C1 segment of cervical spinal cord (tissue), 14 donors: ENCODE results near the gene CLEC18B.
A peak's percentile ranks its signal among the peaks of the same experiment; 100 is the strongest.

Source experiments
- DNase-seq, 14 donors: peaks; one replicate each; lab custom pipeline; 2025; lab: John Stamatoyannopoulos, UW

CLEC18B gene

DNA sequence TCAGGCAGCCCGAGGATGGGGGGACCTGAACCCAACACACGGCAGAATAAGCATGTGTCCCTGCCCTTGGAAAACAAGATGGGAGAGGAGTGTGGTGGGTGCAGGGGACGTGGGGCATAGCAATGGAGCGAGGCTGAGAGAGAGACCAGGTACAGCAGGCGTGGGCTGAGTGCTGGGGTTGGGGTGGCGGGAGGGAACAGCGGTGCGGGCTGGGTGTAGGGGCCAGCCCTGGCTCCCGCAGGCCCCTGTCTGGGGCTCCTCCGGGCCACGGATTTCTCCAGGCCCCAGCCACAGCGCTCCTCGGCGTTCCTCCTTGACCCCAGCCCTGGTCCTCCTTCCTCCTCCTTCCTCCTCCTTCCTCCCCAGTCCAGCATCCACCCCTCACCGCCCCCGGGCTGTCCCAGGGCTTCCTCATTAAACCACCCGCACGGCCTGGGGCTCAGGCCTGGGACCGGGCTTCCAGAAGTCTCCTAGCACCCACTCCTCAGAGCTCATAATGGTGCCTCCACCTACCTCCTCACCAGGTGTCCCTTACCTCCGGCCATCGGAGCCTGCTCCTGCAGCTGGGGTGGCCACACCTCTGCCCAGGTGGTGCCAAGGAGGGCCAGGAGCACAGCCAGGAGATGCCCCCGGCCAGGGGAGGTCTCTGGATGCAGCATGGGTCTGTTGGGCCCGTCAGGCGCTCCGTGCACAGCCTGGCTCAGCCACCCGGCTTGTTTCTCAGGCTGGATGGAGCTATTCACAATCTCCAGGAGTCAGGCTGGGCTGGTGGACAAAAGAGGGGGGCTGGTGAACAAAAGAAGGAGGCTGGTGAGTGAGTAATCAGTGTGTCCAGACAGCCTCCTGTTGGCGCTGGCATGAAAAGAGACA is at the start of gene CLEC18B:
CLEC18B (minus strand) TSS at position 867 of the 870 bp plus-strand sequence; CDS start at position 659, 208 bp downstream.
- DNase-seq, result peak in 3 of 14 donors; percentile 28 to 59 (median 33)

DNA sequence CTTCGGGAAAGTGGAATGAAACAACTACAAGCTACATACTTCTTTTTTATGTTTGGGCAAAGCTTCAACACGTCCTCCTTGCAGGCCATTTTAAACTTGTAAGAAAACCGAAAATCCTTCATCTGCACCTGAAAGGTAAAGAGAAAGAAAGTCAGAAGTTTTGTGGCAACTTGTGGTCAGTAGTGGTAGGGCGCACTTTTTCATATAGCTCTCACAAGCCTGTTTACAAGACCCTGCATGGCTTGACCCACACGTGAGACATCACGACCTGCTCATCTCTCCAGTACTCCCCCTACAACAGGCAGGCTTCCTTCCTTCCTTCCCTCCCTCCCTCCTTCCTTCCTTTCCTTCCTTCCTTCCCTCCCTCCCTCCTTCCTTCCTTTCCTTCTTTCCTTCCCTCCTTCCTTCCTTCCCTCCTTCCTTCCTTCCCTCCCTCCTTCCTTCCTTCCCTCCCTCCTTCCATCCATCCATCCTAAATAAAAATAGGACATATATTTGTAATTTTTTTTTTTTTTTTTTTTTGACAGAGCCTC is 48.7 kb upstream of the CLEC18B start:
- no peak for DNase-seq

DNA sequence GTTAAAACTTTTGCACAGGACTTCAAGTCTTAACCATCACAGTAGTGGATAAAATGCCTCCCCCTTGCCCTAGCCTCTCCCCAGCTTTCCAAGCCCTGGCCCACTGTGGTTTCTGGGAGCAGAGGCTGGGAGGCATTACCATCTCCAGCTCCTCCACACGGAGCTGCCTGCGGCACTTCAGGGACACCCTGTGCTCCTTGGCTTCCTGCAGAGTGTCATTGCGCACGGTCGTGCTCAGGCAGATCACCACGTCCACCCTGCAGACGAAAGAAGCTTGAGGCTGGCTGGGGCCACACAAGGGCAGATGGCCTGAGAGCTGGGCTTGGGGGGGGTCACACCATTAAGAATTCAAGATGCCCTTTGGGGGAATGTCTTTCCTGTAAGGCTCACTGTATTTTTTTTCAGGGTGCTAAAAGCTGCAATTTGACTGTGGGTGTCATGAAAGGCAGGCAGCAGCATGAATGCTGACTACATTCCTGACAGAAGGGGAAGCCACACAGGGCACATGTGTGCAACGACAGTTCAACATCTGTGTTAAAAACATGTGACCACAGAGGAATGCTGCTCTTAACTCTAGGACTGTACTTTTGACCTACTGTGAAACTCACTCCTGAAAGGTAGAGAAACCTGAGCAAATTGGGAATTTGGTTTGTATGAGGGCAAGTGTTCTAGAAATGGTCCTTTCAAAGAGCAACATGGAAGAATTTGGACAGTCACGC is 47.7 kb upstream of the CLEC18B start:
- no peak for DNase-seq

DNA sequence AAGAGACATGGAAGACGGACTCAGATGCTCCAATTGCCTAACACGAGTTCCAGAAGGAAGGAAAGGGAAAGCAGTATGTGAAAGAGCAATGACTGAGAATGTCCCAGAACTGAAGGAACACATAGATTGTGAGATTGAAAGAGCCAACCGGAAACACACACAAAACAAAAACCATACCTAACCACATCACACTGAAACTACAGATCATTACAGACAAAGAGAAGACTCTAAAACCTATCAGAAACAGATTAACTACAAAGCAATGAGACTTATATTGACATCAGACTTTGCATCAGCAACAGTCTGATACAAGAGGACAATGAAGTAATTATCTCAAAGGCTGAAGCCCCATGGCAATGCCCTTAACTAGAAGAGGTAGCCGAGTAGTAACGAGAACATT is 45.6 kb upstream of the CLEC18B start:
- no peak for DNase-seq

DNA sequence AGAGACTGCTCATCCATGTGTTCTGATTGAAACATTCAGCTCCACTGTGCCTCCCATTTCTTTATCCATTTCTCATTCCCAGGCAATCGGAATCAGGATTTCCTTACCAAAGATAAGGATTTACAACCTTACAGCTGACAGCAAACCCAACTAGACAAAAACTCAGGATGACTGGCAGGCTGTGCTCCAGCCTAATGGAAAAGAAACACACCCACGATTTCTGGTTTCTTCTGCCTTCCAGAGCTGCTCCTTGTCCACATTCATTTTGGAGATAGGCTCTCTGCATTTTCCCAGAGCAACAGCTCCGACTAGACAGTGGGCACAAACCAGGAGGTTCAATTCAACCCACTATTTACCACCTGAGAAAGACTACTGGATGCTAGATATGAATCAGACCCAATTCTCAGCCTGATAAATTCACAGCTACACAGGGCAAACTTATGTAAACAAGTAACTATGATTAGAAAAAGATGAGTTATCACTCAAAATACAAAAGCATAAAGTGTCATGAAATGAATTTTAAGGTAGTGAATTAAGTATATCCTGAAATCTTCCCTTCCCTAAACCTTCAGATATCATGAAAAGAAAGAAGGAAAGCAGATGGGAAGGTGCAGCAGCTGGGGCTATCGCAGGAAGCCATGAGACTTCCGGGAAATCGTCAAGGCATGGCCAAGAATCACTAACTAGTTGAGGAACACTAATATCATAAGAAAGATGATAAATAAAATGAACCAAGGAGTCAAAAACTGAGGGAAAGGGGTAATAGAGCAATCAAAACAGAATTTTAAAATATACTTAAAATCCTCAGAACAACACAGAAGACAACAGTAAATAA is 44.8 kb upstream of the CLEC18B start:
- no peak for DNase-seq

DNA sequence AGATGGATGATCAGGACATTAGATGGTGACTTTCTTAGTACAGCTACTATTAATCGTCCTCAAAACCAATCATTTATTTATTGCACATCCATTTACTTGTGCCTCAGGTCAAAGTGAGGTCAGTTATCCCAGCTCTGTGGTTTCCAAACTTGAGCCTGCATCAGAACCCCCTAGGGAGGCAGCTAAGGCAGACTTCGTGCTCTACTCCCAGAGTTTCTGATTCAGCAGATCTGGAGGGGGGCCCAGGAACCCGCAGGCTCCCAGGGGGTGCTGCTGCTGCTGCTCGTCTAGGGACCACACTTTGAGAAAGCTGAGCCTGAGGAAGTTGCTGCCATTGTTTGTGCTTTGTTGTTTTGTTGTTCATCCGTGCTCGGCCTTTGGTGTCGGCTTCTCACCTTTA is 44.0 kb upstream of the CLEC18B start:
- DNase-seq, result no peak

DNA sequence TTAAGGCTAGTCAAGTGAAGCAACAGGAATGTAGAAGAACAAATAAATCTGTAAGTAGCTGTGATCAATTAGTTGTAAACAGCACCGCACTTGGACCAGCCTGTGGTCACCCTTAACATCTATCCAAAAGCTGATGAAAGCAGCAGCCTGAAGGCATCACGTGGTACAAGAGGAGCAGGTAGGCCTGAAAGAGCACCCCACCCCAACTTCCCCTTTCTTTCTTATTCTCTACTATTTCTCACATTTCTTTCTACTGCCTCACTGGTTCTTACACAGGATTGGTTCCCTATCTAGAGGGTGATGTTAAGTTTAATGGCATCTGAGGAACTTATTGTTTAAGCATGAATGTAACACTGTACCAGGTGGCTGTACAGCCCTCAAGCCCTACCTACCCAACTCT is 42.6 kb upstream of the CLEC18B start:
- DNase-seq, result no peak

DNA sequence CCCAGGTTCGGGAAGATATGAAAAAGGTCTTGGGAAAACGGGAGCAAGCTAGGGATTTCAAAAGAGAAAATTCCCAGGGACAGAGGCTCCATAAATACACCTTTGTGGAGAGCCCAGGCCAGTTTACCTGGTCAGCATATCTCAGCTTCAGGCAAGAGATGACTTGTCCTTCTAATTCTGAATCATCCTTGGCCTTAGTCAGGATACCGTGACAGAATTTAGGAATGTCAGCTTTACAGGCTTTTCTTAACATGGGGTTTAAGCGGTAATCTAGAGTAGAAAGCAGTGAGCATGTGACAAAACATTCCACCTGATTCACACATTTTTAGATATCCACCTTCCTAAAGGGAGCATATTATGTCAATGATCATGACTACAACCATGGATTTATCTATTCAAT is 41.1 kb upstream of the CLEC18B start:
- DNase-seq, result no peak

DNA sequence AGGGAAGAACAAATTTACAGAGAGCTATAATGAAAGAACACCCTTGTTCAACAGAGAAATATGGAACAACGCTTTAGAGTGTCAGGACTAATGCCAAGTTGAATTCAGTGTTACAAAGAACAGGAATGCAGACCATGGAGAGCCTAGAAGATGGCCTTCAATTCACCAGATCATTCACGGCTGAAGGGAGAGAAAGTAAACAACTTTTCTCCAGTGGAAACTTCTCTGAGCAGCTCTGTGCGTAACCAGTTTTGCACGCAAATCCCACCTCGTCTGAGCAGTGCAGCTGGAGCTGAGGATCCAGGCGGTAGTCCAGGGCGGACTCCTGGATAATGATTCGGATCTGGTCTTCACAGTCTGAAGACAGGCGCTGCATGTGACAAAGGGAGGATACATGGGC is 40.5 kb upstream of the CLEC18B start:
- no peak for DNase-seq

DNA sequence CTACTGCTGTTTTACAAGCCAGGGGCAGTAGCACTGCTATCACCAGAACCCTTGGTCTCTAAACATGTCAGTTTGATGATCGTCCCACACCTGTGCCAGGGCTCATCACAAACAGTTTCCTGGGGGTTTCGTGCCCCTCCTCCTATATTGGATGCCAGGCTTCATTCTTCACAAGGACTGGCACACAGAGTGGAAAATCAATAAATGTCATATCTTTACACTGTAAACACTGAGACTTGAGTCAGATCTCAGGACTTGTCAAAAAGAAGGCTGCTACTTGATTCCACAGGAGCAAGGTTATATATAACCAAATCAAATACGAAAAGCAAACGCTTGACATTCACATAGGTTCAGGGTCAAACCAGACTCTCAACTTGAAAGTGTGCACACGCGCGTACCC is 39.3 kb upstream of the CLEC18B start:
- no peak for DNase-seq

DNA sequence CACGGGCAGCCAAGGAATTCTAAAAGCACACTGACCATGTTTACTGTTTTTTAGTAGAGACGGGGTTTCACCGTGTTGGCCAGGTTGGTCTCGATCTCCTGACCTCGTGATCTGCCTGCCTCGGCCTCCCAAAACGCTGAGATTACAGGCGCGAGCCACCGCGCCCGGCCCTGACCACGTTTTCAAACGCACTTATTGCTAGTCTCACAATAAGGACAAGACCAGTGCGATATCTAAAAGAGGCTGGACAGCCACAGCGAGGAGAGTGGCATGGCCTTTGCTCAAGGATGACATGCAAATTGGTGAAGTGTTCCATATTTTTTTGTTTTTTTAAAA is 35.0 kb upstream of the CLEC18B start:
- DNase-seq, result no peak

DNA sequence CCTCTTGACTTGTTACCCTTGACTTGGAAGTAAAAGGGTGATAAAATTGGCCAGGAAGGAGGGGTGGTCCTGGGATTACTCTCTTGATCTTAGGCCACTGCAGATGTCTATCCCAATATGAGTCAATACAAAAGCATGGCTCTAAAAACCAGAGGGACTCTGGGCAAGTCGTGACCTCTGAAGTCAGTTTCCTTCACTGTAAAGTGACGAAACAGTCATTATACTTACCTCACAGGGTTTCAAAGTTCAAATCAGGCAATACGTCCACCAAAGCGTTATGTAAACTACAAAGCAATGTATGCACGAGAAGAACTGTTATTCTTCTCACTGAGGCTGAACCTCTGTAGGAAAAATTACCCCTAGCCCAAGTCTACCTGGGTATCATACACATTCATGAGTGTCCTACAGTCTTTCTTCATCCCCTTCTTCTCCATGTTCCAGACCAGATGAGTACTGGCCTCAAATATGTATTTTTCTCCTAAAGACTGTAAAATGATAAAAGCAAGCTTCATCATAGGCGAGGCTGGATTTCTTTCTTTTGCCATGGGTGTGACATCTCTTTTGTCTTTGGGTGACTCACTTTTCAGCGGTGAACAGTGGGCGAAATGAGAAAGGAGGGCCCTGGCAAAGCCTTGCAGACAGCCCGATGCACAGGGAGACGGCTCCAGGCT is 34.5 kb upstream of the CLEC18B start:
- no peak for DNase-seq

DNA sequence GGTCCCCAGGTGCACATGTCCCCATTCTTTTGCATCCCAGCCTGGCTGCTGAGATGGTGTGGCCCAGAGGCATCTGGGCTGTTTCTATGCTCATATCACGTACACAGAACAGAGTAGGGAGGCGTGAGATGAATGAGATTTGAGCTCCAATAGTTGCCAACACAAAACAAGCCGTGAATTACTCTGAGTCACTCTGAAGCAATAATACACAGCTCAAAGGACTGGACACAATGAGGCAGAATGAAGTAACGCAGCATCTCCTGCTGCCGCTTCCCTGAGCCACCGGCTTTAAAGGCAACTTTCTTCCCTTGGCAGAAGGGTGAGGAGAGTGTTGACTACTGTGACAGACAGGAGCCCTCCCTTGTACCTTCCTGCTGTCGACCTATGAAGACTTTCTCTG is 33.9 kb upstream of the CLEC18B start:
- DNase-seq, result no peak

DNA sequence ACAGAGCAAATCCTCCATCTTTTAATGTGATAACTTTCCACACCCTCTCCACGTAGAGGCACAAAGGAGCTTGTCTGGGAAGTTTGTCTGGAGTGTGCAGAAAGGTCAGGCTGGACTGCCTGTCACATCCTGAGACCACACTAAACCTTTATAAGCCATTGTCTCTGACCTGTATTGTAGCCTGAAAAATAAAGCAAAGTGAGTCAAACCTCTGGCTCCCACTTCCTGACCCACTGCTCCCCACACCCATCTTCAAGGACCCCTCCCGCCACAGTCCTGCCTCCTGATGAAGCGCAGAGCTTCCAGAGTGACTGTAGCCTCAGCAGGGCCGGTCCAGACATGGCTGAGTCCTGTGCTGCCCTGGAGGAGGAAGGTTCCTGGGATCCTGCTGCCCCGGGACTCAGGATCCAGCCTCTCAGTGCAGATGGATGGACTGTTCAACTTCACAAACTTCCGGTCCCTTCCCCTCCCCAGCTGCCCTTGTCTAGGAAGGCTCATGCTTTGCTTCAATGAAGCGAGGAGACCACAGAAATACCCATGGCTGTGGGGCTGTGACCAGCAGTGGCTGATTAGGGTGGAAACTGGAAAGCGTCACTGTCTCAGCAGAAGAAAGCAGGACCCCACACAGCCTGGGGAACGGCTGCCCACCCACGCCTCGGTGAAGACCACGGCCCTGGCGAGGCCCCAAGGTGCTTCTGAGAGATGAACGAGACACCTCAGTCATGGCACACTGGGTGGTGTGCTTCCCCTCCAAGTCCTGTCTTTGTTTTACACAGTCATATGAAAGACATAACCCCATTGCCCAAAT is 30.9 kb upstream of the CLEC18B start:
- no peak for DNase-seq

DNA sequence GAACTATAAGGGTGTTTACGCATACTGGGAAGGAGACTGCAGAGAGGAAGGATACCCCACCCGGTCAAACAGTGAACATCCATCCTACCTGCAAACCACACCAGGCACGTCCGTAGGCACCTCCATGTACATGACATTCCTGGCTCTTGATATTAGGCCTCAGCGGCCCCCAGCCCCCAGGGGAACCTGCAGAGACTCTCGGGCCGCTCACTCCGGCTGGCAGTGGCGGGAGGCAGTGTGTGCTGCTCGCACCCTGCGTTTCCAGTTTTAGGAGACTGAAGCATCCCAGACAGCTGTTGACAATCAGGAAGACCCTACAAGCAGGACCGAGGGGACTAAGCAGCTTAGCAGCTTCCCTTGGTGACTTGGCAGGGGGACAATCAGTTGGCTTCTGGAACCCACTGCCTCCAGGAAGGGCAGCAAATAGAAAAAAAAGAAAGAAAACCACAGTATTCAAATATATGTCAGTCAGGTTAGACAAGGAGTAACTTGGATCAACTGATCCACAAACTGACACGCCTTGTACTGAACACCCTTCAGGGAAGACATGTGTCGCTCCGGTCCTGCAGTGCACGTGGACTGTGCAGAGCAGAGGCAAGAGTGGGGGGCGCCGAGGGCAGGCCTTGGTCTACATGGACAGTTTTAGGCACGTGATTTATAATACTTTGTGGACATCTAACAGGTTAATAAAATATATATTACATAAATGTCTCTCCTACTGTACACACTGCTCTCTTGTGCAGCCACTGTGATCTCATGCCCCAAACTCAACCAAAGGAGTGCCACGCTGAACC is 29.9 kb upstream of the CLEC18B start:
- no peak for DNase-seq

DNA sequence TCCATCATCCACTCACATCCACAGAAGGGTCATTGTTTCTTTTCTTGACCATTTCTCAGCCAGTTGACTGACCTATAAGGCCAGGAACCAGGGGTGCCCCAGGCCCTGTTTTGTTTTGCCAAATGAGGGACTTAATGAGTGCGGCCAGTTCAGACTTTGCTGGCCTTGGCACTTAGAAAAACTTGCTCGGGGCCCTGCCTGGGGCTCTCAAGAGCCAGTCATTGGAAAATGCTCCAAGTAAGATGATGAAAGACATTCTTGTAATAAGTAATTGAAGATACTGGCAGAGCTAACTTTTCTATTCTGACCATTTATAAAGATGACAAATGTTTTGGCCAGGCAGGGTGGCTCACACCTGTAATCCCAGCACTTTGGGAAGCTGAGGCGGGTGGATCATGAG is 29.0 kb upstream of the CLEC18B start:
- no peak for DNase-seq

DNA sequence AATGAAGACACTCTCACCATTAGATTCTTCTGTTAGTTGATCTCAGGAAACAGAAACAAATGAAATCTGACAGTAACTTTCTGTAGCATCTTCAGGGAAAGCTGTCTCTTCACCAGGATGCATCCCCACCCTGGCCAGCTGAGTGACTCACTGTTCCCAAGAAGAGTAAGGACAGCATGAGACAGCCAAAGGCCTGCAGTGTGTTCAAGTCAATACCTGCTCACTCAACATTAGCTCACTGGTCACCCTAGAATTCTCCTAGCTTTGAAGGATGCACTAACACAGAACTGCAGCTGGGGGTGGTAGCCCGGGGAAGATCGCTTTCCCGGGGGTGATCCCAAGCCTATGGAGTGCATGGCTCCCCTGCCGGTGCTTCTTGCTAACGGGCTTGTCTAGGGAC is 28.2 kb upstream of the CLEC18B start:
- no peak for DNase-seq

DNA sequence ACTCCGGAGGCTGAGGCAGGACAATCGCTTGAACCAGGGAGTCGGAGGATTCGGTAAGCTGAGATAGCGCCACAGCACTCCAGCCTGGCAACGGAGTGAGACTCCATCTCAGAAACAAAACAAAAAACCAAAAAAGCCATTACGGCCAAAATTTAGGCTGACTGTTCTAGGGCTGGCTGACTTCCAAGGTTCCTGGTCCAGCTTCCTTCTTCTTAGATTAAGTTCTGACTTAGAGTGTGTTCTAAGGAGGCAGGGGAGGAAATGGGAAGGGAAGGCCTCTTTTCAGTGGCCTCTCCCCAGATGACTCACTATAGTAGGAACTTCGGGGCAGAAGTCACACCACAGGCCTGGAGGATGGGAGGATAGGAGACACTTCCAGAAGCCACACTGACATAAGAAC is 27.7 kb upstream of the CLEC18B start:
- DNase-seq, result peak in 4 of 14 donors; percentile 3 to 37 (median 4)

DNA sequence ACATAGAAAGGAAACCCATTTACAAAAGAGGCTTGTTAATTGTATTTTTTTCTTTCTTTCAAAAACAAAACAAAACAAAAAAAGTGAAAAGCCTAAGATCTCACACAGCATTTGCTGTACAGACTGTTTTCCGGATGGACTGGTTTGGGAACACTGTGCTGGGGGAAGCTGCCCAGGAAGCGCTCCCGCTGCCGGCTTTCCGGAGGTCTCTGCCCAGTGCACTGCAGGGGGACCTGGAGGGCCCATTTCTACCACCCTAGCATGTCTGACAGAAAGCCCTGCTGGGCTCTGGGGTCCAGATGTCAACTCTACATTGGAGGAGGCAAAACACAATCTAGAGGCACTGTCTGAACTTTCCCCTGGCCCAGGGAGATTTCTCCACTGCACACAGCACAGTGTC is 26.3 kb upstream of the CLEC18B start:
- peak in 1 of 14 donors; percentile 4 for DNase-seq

DNA sequence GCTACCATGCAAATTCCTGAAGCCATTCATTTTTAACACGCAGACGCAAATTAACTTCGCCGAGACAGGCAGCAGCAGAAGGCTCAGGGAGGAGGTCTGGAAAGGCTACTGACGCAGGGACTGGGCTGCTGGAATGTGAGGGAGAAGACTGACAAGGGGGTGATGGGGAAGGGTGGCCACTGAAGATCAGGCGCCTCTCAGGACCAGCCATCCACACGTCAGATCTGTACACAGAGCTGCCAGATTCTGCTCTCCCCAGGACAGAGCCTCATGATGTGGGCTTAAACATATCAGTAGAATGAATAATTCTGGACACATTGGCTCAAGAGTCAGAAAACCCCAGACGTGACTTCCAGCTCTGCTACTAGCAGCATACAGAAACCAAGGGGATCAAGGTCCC is 25.6 kb upstream of the CLEC18B start:
- no peak for DNase-seq
